ENCODE data around the gene ZFTA.
A peak's percentile ranks its signal among the peaks of the same experiment; 100 is the strongest.
"Not testable (repeated sequence)": the region's sequence is repeated elsewhere in the genome, so short reads cannot be mapped to it uniquely, and the experiment has no call there.

The ZFTA gene

GRCh38 chr11:63768237-63769041 lies at the start of gene ZFTA:
TSS of gene ZFTA (minus strand) at chr11:63768775. CDS start at chr11:63768622, 153 bp downstream.
- DNase-seq = peak; percentile 69

DNA sequence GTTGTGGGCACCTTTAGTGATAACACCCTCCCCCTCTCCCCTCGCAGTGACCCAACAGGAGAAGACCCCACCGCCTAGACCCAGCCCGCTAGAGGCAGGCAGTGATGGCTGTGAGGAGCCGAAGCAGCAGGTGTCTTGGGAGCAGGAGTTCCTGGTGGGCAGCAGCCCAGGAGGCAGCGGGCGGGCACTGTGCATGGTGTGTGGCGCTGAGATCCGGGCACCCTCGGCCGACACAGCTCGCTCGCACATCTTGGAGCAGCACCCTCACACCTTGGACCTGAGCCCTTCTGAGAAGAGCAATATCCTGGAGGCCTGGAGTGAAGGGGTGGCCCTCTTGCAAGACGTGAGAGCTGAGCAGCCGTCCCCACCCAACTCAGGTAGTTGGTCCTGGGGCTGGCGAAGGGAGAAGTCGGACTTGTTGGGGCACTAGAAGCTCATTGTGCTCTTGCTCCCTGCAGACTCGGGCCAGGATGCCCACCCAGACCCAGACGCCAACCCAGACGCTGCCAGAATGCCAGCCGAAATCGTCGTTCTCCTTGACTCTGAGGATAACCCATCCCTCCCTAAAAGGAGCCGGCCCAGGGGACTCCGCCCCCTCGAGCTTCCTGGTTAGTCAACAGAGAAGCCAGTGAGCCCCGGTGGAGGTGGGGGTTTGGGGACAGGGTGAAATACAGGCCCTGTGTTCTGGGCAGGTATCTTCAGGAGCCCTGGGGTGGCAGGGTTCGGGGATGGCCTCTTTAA lies 49.4 kb upstream of the ZFTA start:
- no peak for DNase-seq

DNA sequence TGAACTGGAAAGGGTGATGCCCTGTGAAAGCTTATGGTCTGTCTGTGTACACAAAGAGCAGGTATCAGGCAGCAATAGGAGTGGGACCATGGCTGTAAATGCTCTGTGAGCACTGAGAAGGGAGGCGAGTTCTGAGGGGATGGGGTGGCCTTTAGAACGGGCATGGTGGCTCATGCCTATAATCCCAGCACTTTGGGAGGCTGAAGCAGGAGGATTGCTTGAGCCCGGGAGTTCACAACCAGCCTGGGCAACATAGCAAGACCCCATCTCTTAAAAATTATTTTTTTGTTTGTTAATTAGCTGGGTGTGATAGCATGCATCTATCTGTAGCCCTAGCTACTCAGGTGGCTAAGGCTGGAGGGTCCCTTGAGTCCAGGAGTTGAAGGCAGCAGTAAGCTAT lies 48.2 kb upstream of the ZFTA start:
- no peak for DNase-seq

- no peak for DNase-seq
These were observed 47.6 kb upstream of the ZFTA start for GRCh38 chr11:63816166-63816565.

DNA sequence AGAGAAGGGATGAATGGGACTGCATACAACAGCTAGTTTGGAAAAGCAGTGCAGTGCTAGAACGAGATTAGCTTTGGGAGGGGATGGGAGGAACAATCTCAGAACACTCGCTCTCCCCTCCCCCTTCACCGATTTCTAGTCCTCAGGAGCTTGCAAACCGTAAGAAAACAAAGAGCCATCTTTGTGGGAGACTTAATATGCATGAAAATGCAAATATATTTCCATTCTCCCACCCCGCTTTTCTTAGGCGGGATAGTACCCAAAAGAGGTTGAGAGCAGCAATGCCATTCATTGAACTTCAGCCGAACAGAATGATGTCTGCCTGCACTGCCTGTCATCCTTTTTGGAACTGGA lies 45.8 kb upstream of the ZFTA start:
- no peak for DNase-seq

GRCh38 chr11:63813563-63814382 lies 45.2 kb upstream of the ZFTA start:
- DNase-seq = peak; percentile 64

DNA sequence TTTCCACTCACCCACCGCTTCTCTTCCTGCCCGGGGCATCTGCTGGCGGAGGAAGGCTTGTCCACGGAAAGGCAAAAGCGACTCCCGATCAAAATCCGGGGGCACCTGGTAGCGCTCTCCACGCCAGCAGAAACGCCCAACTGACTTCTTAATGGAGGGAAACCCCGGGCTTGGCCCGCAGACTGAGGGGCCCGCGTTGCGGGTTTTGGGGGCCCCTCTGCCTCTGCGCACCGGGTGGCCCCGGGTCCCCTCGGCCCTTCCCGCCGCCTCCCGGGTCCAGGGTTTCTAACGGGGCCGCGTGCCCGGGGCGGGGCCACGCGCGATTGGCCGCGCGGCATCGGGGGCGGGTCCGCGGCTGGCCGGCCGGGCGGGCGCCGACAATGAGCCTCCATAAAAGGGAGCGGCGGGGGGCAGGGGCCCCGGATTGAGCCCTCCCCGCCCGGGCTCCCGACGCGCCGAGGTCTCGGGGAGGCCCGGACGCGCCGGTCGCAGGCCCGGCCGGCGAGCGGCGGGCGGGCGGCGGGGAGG lies 44.5 kb upstream of the ZFTA start, which contains the start of gene SPINDOC:
TSS of gene SPINDOC (plus strand) at position 422 of the 528 bp plus-strand sequence. CDS start 231 bp downstream, outside the sequence.
- DNase-seq = peak; percentile 81

- DNase-seq = no peak
These were observed 42.9 kb upstream of the ZFTA start for GRCh38 chr11:63811522-63811921.

GRCh38 chr11:63810383-63810782 lies 41.8 kb upstream of the ZFTA start:
- DNase-seq = not testable (repeated sequence)

GRCh38 chr11:63805844-63806415 lies 37.4 kb upstream of the ZFTA start:
- DNase-seq = peak; percentile 18

DNA sequence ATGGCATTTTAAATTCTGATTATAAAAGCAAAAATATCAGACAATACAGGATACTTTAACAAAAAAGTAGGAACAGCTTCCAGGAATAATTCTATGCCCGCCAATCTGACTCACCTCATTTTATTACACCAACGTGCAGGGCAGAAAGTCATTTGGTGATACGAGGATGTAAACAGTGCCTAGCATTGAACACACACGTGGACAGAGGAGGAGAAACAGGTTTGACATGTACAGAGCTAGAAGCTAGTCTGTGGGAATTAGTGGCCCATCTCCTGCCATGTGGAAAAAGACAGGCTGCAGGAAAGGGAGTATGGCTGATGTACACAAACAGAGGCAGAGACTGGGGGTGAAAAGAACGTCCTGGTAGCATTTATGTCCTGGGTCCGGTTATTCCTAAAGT lies 35.7 kb upstream of the ZFTA start:
- DNase-seq = no peak

GRCh38 chr11:63802637-63803414 lies 34.3 kb upstream of the ZFTA start:
- DNase-seq = peak; percentile 54

DNA sequence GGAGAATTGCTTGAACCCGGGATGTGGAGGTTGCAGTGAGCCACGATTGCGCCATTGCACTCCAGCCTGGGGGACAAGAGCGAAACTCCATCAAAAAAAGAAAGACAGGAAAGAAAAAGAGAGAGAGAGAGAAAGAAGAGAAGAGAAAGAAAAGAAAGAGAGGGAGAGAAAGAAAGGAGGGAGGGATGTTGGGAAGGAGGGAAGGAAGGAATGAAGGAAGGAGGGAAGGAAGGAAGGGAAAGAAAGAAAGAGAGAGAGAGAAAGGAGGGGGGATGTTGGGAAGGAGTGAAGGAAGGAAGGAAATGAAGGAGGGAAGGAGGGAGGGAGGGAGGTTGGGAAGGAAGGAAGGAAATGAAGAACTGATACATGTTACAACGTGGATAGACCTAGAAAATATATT lies 32.3 kb upstream of the ZFTA start:
- DNase-seq = no peak

- no peak for DNase-seq
These were observed 26.5 kb upstream of the ZFTA start for GRCh38 chr11:63795066-63795465.

DNA sequence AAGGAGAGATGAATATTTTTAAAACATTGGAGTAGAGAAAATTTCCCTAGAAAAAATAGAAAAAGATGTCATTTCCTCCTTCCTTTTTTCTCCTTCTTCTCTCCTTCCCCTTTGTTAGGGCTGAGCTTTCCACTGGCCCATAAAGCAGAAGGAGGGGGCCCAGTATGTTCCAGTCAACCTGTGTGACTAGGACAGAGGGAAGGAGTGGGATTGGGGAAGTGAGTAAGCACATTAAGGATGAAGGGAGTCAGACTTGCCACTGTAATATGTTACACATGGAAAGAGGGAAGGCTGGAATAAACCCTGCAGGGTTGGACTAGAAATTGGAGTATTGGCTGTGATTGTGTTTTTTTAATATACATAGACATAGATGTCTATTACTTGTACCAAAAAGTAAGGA lies 24.6 kb upstream of the ZFTA start:
- DNase-seq = no peak

DNA sequence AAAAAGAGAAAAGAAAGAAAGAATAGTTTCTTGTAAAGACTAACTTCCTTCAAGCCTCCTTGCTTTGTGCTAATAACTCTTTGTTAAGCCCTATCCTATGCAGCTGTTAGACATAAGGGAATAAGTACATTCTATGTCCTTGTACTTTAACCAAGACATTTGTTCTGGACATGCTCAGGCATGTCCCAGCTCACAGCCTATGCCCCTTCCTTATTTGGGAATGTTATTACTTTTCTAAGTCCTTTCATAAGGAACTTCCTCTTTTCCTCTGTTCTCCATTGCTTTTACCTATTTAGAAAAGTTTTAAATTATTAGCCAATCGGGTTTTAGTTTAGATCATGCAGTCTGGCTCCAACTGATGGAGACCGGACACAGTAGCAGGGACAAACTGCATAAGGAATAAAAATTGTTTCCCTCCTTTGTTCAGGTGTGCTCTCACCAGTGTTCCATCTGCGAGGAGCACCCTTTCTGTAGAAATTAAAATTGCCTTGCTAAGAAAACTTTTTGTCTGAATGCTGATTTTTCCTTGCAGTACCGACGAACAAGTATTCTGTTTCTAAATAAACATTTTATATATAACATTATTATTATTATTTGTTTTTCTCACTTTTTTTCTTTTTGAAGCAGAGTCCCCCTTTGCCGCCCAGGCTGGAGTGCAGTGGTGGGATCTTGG lies 23.1 kb upstream of the ZFTA start:
- DNase-seq = no peak

DNA sequence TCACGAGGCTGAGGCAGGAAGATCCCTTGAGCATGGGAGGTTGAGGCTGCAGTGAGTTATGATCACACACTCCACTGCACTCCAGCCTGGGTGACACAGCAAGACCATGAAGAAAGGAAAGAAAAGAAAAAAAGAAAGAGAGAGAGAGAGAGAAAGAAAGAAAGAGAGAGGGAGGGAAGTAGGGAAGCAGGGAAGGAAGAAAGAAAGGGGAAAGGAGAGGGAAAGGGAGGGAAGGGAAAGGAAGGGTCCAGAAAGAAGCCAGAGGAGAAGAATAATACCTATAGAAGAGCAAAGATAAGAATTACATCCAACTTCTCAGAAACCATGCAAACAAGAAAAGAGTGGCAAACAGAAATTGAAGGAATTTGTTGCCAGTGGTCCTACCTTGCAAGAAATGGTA lies 17.2 kb upstream of the ZFTA start:
- DNase-seq = no peak

- DNase-seq = no peak
These were observed 15.5 kb upstream of the ZFTA start for GRCh38 chr11:63783925-63784592.

- no peak for DNase-seq
These were observed 14.2 kb upstream of the ZFTA start for GRCh38 chr11:63782749-63783148.

DNA sequence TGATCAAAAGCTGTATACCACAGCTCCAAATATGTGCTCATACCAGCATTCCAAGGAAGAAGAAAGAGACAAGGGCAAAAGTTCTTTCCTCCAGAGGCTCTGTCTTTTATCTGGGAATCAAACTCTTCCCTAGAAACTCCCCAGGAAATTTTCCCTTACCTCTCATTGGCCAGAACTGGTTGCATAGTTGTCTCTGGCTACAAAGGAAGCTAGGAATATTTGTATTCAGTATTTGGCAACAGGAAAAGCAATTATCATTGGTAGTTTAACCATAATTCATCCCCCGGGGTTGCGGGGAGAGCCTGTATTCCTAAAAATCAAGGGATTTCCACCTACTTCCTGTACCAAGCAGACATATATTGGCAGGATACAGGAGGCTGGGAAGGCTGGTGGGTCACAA lies 10.5 kb upstream of the ZFTA start:
- no peak for DNase-seq

DNA sequence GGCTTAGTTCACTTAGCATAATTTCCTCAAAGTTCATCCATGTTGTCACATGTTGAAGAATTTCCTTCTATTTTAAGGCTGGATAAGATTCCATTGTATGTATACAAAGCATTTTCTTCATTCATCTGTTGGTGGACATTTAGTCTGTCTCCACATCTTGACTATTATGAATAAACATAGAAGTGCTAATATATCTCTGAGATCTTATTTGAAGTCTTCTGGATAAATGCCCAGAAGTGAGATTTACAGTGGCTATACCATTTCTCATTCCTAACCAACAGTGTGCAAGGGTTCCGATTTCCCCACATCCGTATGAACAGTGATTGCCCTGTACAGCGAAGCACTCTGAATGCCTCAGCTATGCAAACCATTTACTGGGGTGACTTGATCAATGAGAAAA lies 6.6 kb upstream of the ZFTA start:
- no peak for DNase-seq
